HepG2 (cell line): ENCODE data around the gene NAP1L1. TPM values are rescaled to one million over a fixed set of nuclear protein-coding genes. Genes with fewer than 3 reads are reported as not detected.

ENCODE experiments used
- CHD2 ChIP-seq: IDR thresholded peaks from 2 replicates; pipeline ENCODE4 v1.6.1; 2011; ENCODE audit warnings: low read depth, low read length, improper control_type of control experiment
- DMAP1 ChIP-seq: IDR thresholded peaks from 2 replicates; pipeline ENCODE4 v1.6.1; 2016
- FOXP1 ChIP-seq, 2 experiments: fragments of 450-650 bp in 1 of 2; IDR thresholded peaks; 2 replicates each; pipeline ENCODE4 v1.6.1; 2017 to 2018; ENCODE audit warnings: antibody characterized with exemption in 1 of 2
- GLMP ChIP-seq: sonication (generic); formaldehyde crosslinking; IDR thresholded peaks from 2 replicates; pipeline ENCODE4 v1.9.0; 2021; ENCODE audit warnings: missing genetic modification reagents, mild to moderate bottlenecking, borderline replicate concordance
- GPBP1L1 ChIP-seq: sonication (generic); formaldehyde crosslinking; IDR thresholded peaks from 2 replicates; pipeline ENCODE4 v1.5.0; 2020; ENCODE audit warnings: mild to moderate bottlenecking, missing genetic modification reagents
- IKZF4 ChIP-seq: sonication (generic); formaldehyde crosslinking; IDR thresholded peaks from 2 replicates; pipeline ENCODE4 v1.5.1; 2020; ENCODE audit warnings: borderline replicate concordance, mild to moderate bottlenecking, low read depth, missing genetic modification reagents; ENCODE audit errors: not compliant biosample characterization
- MBD4 ChIP-seq: IDR thresholded peaks from 2 replicates; pipeline ENCODE4 v1.6.1; 2012; ENCODE audit warnings: low read length, inconsistent platforms, borderline replicate concordance
- MEIS2 ChIP-seq: sonication (generic); formaldehyde crosslinking; IDR thresholded peaks from 2 replicates; pipeline ENCODE4 v1.9.0; 2021; ENCODE audit warnings: mild to moderate bottlenecking, missing genetic modification reagents
- PBX2 ChIP-seq: IDR thresholded peaks from 2 replicates; pipeline ENCODE4 v1.6.1; 2016; ENCODE audit warnings: control low read depth
- PHF8 ChIP-seq: sonication (generic); formaldehyde crosslinking; IDR thresholded peaks from 2 replicates; pipeline ENCODE4 v1.5.0; 2020; ENCODE audit warnings: missing genetic modification reagents
- POLR2G ChIP-seq: fragments of 200-400 bp; formaldehyde crosslinking; IDR thresholded peaks from 2 replicates; pipeline ENCODE4 v1.6.1; 2018; ENCODE audit warnings: mild to moderate bottlenecking, low read depth, low read length, moderate library complexity
- SIN3B ChIP-seq: fragments of 150-350 bp; IDR thresholded peaks from 2 replicates; pipeline ENCODE4 v1.6.1; 2014; ENCODE audit warnings: low read length
- SIX1 ChIP-seq: sonication (generic); formaldehyde crosslinking; IDR thresholded peaks from 2 replicates; pipeline ENCODE4 v1.4.0; 2020; ENCODE audit warnings: missing genetic modification reagents, borderline replicate concordance
- SRSF4 ChIP-seq: fragments of 200-400 bp; formaldehyde crosslinking; IDR thresholded peaks from one replicate; pipeline ENCODE4 v1.6.1; 2018; ENCODE audit warnings: mild to moderate bottlenecking, low read depth, low read length, moderate library complexity; ENCODE audit not compliant: poor library complexity, severe bottlenecking
- ZBTB26 ChIP-seq: IDR thresholded peaks from 2 replicates; pipeline ENCODE4 v1.6.1; 2016; ENCODE audit warnings: missing compliant biosample characterization, missing genetic modification reagents, borderline replicate concordance
- ZC3H4 ChIP-seq: sonication (generic); formaldehyde crosslinking; IDR thresholded peaks from 2 replicates; pipeline ENCODE4 v1.4.0; 2020; ENCODE audit warnings: missing genetic modification reagents, borderline replicate concordance
- ZNF124 ChIP-seq: sonication (generic); formaldehyde crosslinking; IDR thresholded peaks from 2 replicates; pipeline ENCODE4 v1.4.0; 2020; ENCODE audit warnings: missing genetic modification reagents
- ZNF160 ChIP-seq: sonication (generic); formaldehyde crosslinking; IDR thresholded peaks from 2 replicates; pipeline ENCODE4 v1.8.0; 2022; ENCODE audit warnings: mild to moderate bottlenecking, inconsistent platforms, missing genetic modification reagents
- ZNF256 ChIP-seq: sonication (generic); formaldehyde crosslinking; conservative IDR thresholded peaks from 2 replicates; pipeline ENCODE4 v1.4.0; 2020; ENCODE audit warnings: missing genetic modification reagents
- ZNF33A ChIP-seq: sonication (generic); formaldehyde crosslinking; IDR thresholded peaks from 2 replicates; pipeline ENCODE4 v1.5.1; 2020; ENCODE audit warnings: missing genetic modification reagents, mild to moderate bottlenecking, moderate library complexity, borderline replicate concordance
- ZNF34 ChIP-seq: sonication (generic); formaldehyde crosslinking; IDR thresholded peaks from 2 replicates; pipeline ENCODE4 v1.4.0; 2020; ENCODE audit warnings: mild to moderate bottlenecking, missing genetic modification reagents, borderline replicate concordance
- ZNF367 ChIP-seq: sonication (generic); formaldehyde crosslinking; IDR thresholded peaks from 2 replicates; pipeline ENCODE4 v1.4.0; 2020; ENCODE audit warnings: missing genetic modification reagents, borderline replicate concordance
- ZNF512 ChIP-seq: sonication (generic); formaldehyde crosslinking; IDR thresholded peaks from 2 replicates; pipeline ENCODE4 v1.4.0; 2020; ENCODE audit warnings: mild to moderate bottlenecking, missing genetic modification reagents
- polyA plus RNA-seq, 8 experiments: library from polyadenylated mRNA; depleted of rRNA in 3 of 8; stranded (reverse) in 7 of 8; unstranded in 1 of 8; fragments of >200 nt; fragmentation: Illumina TruSeq in 4 of 8; extraction: Trizol in 4 of 8; gene quantifications; 2 replicates each; pipeline versions ENCODE4 v1.2.1 to v1.2.3, GENCODE V29; 2011 to 2016; ENCODE audit warnings: low read depth in 4 of 8, missing spikeins in 1 of 8, mixed read lengths in 1 of 8; ENCODE audit not compliant: insufficient read depth in 1 of 8
- total RNA-seq, 5 experiments: library from RNA; depleted of rRNA; stranded (reverse); fragments of >200 nt; fragmentation: Illumina TruSeq; extraction: Trizol; gene quantifications; 2 replicates each; pipeline ENCODE4 v1.2.3, GENCODE V29; 2016; ENCODE audit warnings: low read depth in 1 of 5

NAP1L1 gene
- total and polyA plus RNA-seq, 2 of the 13 experiments (the other 11 are each of a cell fraction or from before 2014, with no cell fraction given): 207 to 309 TPM

GRCh38 chr12:76032043-76032981 is 52.2 kb downstream of the NAP1L1 start (continued):
- TF ChIP-seq CHD2 (peak; percentile 77; the same call in 1 of the 2 replicates), MBD4 (no peak), ZNF160 (CRISPR knock-in tag) (no peak), ZNF33A (CRISPR knock-in tag) (peak; percentile 18; the same call in 1 of the 2 replicates), PHF8 (CRISPR knock-in tag) (peak; percentile 15; the same call in 1 of the 2 replicates), FOXP1 (IDR thresholded peaks at IDR 0.05) (no peak), FOXP1 (CRISPR knock-in tag; IDR thresholded peaks at IDR 0.05) (peak; percentile 43; the same call in 1 of the 2 replicates), ZNF124 (CRISPR knock-in tag) (no peak), GPBP1L1 (no peak), ZC3H4 (peak; percentile 93; the same call in 1 of the 2 replicates), MEIS2 (CRISPR knock-in tag) (0 out of 2 replicates have a peak, but pooled peaks have one; percentile 32), ZNF367 (CRISPR knock-in tag) (no peak), SIN3B (no peak), DMAP1 (CRISPR knock-in tag) (peak; percentile 40), ZBTB26 (CRISPR knock-in tag) (no peak), SIX1 (CRISPR knock-in tag) (peak; percentile 14; the same call in 1 of the 2 replicates), ZNF34 (CRISPR knock-in tag) (no peak), SRSF4 (no peak), PBX2 (CRISPR knock-in tag) (no peak), GLMP (CRISPR knock-in tag) (no peak), POLR2G (peak; percentile 81), IKZF4 (no peak), ZNF256 (CRISPR knock-in tag) (no peak), ZNF512 (CRISPR knock-in tag) (peak; percentile 6; the same call in 1 of the 2 replicates)
